A549 (cell line): Measurements from ENCODE around the gene CFAP119.

Experiments
- BCL3 ChIP-seq: fragments of >200 bp; sonication (Bioruptor Twin); formaldehyde crosslinking; IDR thresholded peaks from 3 replicates; pipeline ENCODE4 v1.6.1; 2016
- BHLHE40 ChIP-seq: IDR thresholded peaks from 2 replicates; pipeline ENCODE4 v1.6.1; 2012; ENCODE audit warnings: low read depth, low read length, inconsistent platforms
- CEBPB ChIP-seq, 2 experiments: fragments of >200 bp in 1 of 2; sonication (Bioruptor Twin) in 1 of 2; formaldehyde crosslinking in 1 of 2; IDR thresholded peaks; 2 replicates each; pipeline ENCODE4 v1.6.1; 2012 to 2016
- CTCF ChIP-seq: fragments of >200 bp; sonication (Bioruptor Twin); formaldehyde crosslinking; IDR thresholded peaks from 3 replicates; pipeline ENCODE4 v1.5.1; 2016
- ESRRA ChIP-seq: fragments of 150-350 bp; IDR thresholded peaks from 2 replicates; pipeline ENCODE4 v1.6.1; 2014; ENCODE audit warnings: mild to moderate bottlenecking, low read length, borderline replicate concordance
- FOSL2 ChIP-seq, 2 experiments: fragments of 450-650 bp in 1 of 2; fragments of >200 bp in 1 of 2; sonication (Bioruptor Twin) in 1 of 2; formaldehyde crosslinking; IDR thresholded peaks; 2 replicates each; pipeline versions ENCODE4 v1.5.0 to v1.6.1; 2016 to 2020; ENCODE audit warnings: mild to moderate bottlenecking in 1 of 2, moderate library complexity in 1 of 2
- GATA3 ChIP-seq: IDR thresholded peaks from 2 replicates; pipeline ENCODE4 v1.6.1; 2012; ENCODE audit warnings: borderline replicate concordance
- MAFK ChIP-seq: fragments of 450-650 bp; IDR thresholded peaks from 2 replicates; pipeline ENCODE4 v1.6.1; 2014; ENCODE audit not compliant: partially characterized antibody
- POLR2A ChIP-seq: IDR thresholded peaks from 2 replicates; pipeline ENCODE4 v1.6.1; 2012; ENCODE audit warnings: mild to moderate bottlenecking, low read length
- RAD21 ChIP-seq, 2 experiments: fragments of >200 bp in 1 of 2; sonication (Bioruptor Twin) in 1 of 2; formaldehyde crosslinking in 1 of 2; IDR thresholded peaks in 1 of 2; conservative IDR thresholded peaks in 1 of 2; 2 replicates in 1 of 2; 3 replicates in 1 of 2; pipeline ENCODE4 v1.6.1; 2012 to 2018; ENCODE audit warnings: inconsistent platforms in 1 of 2
- RFX5 ChIP-seq: fragments of 450-650 bp; IDR thresholded peaks from 2 replicates; pipeline ENCODE4 v1.7.1; 2014; ENCODE audit warnings: antibody characterized with exemption, mild to moderate bottlenecking, moderate library complexity
- SMC3 ChIP-seq: fragments of >200 bp; sonication (Bioruptor Twin); formaldehyde crosslinking; IDR thresholded peaks from 3 replicates; pipeline ENCODE4 v1.6.1; 2018; ENCODE audit warnings: inconsistent platforms
- TF ChIP-seq, protein P1 (sequence below): fragments of >200 bp; sonication (Bioruptor Twin); formaldehyde crosslinking; IDR thresholded peaks from 2 replicates; pipeline ENCODE4 v1.6.1; 2016
- TF ChIP-seq, protein P2 (sequence below): fragments of 450-650 bp; IDR thresholded peaks from 2 replicates; pipeline ENCODE4 v1.6.1; 2014; ENCODE audit warnings: antibody characterized with exemption

DNA sequence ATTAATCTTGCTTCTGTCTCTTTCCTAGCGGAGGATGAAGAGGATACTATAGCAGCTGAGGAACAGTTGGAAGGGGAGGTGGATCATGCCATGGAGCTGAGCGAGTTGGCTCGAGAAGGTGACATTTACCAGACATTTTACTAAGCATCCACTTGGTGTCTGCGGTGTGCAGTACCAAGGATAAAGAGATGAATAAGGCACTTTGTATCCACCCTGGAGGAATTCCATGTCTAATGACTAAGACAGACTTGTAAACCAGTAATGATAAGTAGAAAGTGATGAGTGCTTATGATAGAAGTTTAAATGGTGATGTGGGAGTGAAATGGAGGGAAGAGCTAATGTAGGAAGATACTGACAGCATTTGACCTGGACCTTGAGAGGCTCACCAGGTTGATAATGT is 50.9 kb downstream of the CFAP119 start:
- TF ChIP-seq POLR2A (no peak), BHLHE40 (no peak), MAFK (no peak), CEBPB (IDR thresholded peaks at IDR 0.05) (no peak), FOSL2 (IDR thresholded peaks at IDR 0.05) (no peak), FOSL2 (CRISPR knock-in tag; IDR thresholded peaks at IDR 0.05) (no peak), RAD21 (conservative IDR thresholded peaks at IDR 0.05 in 1 of 2, IDR thresholded peaks at IDR 0.05 in 1 of 2) (no peak), BCL3 (no peak), SMC3 (no peak), ESRRA (no peak), CTCF (no peak), GATA3 (no peak), RFX5 (no peak)
- TF ChIP-seq, protein P1, sequence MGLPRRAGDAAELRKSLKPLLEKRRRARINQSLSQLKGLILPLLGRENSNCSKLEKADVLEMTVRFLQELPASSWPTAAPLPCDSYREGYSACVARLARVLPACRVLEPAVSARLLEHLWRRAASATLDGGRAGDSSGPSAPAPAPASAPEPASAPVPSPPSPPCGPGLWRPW, result no peak
- TF ChIP-seq, protein P2, sequence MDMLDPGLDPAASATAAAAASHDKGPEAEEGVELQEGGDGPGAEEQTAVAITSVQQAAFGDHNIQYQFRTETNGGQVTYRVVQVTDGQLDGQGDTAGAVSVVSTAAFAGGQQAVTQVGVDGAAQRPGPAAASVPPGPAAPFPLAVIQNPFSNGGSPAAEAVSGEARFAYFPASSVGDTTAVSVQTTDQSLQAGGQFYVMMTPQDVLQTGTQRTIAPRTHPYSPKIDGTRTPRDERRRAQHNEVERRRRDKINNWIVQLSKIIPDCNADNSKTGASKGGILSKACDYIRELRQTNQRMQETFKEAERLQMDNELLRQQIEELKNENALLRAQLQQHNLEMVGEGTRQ, result no peak
